K562 (cell line): ENCODE results near the gene NRSN2. TPM values are rescaled to one million over a fixed set of nuclear protein-coding genes. Genes with fewer than 3 reads are reported as not detected.

Experiments used
- ATAC-seq: fragments of 200-7000 bp; cut with Tn5 transposase; 3 replicates; pipeline ENCODE4 v1.9.1; 2020; ENCODE audit warnings: moderate library complexity
- BruUV-seq: library from RNA; stranded (reverse); fragments of 400-500 nt; replicated peaks from 2 replicates; lab custom pipeline; 2021; lab: Mats Ljungman, UMichigan
- CTCF ChIA-PET: fragments of 300-600 bp; formaldehyde crosslinking; extraction: SDS; loops from one replicate; lab custom pipeline; 2021; ENCODE audit warnings: low intra/inter-chr PET ratio; lab: Yijun Ruan, JAX
- POLR2A ChIA-PET: fragments of 300-600, 350-650 bp; sonication (Branson Sonifier 250); formaldehyde crosslinking; extraction: SDS; loops from one replicate; lab custom pipeline; 2021; ENCODE audit warnings: antibody characterized with exemption, inconsistent platforms; lab: Yijun Ruan, JAX
- DNase-seq, 4 experiments: peaks; one replicate each; pipeline versions ENCODE4 v3.0.0 to v3.0.0-alpha.2; 2011 to 2018; ENCODE audit warnings: low spot score in 3 of 4, mixed read lengths in 3 of 4; ENCODE audit errors: extremely low read depth in 1 of 4
- FAIRE-seq: peaks from 2 replicates; lab custom pipeline; 2011; peaks lifted over from hg19 to GRCh38; lab: Jason Lieb, UNC
- H2AFZ ChIP-seq: 2 replicates; pipeline ENCODE4 v1.6.0; 2011; ENCODE audit warnings: low read depth, low read length, control low read depth, inconsistent platforms
- H3K27ac ChIP-seq: fragments of 200-600 bp; 3 replicates; pipeline ENCODE4 v1.8.0; 2011; ENCODE audit warnings: low read depth, mild to moderate bottlenecking, control low read depth, inconsistent platforms, low read length, moderate library complexity, mixed read lengths; ENCODE audit errors: extremely low read depth
- H3K27me3 ChIP-seq, 2 experiments: fragments of 300-600 bp in 1 of 2; 2 replicates in 1 of 2; 3 replicates in 1 of 2; pipeline versions ENCODE4 v1.6.0 to v1.8.0; 2011; ENCODE audit warnings: inconsistent platforms in 2 of 2, low read length in 2 of 2, mild to moderate bottlenecking in 1 of 2, mixed read lengths in 1 of 2, moderate library complexity in 1 of 2; ENCODE audit not compliant: control insufficient read depth in 2 of 2, insufficient read depth in 2 of 2
- H3K36me3 ChIP-seq: fragments of 300-600 bp; 3 replicates; pipeline ENCODE4 v1.8.0; 2011; ENCODE audit warnings: mild to moderate bottlenecking, low read length, inconsistent platforms; ENCODE audit not compliant: control insufficient read depth, insufficient read depth
- H3K4me1 ChIP-seq, 2 experiments: fragments of 200-600 bp in 1 of 2; replicated peaks in 1 of 2; 2 replicates in 1 of 2; 3 replicates in 1 of 2; pipeline versions ENCODE4 v1.5.1 to v1.8.0; 2011; ENCODE audit warnings: inconsistent platforms in 2 of 2, low read length in 2 of 2, mild to moderate bottlenecking in 1 of 2, mixed read lengths in 1 of 2, moderate library complexity in 1 of 2; ENCODE audit not compliant: control insufficient read depth in 2 of 2, insufficient read depth in 2 of 2
- H3K4me2 ChIP-seq: 2 replicates; pipeline ENCODE4 v1.6.1; 2011; ENCODE audit warnings: low read length, control low read depth, inconsistent platforms, mixed read lengths; ENCODE audit not compliant: insufficient read depth
- H3K4me3 ChIP-seq: fragments of 200-600 bp; sonication (generic), shearing (Covaris generic); 2 replicates; pipeline ENCODE4 v1.5.1; 2016; ENCODE audit warnings: control low read depth, inconsistent platforms
- H3K79me2 ChIP-seq: fragments of 200-600 bp; 3 replicates; pipeline ENCODE4 v1.8.0; 2011; ENCODE audit warnings: low read length, inconsistent platforms; ENCODE audit not compliant: control insufficient read depth, insufficient read depth
- H3K9ac ChIP-seq, 2 experiments: 2 replicates each; pipeline versions ENCODE4 v1.6.0 to v1.6.1; 2011; ENCODE audit warnings: low read depth in 2 of 2, low read length in 2 of 2, control low read depth in 1 of 2, inconsistent platforms in 1 of 2, mild to moderate bottlenecking in 1 of 2, mixed read lengths in 1 of 2; ENCODE audit not compliant: insufficient read depth in 1 of 2
- H3K9me1 ChIP-seq: one replicate; pipeline ENCODE4 v1.6.0; 2011; ENCODE audit warnings: inconsistent platforms, mild to moderate bottlenecking, low read length, moderate library complexity; ENCODE audit not compliant: control insufficient read depth, insufficient read depth
- H3K9me3 ChIP-seq: replicated peaks from 2 replicates; pipeline ENCODE4 v1.5.1; 2011; ENCODE audit warnings: low read depth, low read length, inconsistent platforms; ENCODE audit not compliant: control insufficient read depth, insufficient read depth
- H4K20me1 ChIP-seq: replicated peaks from 2 replicates; pipeline ENCODE4 v1.6.1; 2011; ENCODE audit warnings: low read length, inconsistent platforms, mixed read lengths; ENCODE audit not compliant: control insufficient read depth, insufficient read depth
- ADNP ChIP-seq: fragments of 200-800 bp; sonication (Bioruptor generic); IDR thresholded peaks from 2 replicates; pipeline ENCODE4 v1.6.1; 2016; ENCODE audit warnings: missing genetic modification characterization, missing compliant biosample characterization
- C11orf30 ChIP-seq: fragments of 450-650 bp; IDR thresholded peaks from 2 replicates; pipeline ENCODE4 v1.6.1; 2016; ENCODE audit warnings: low read depth, mild to moderate bottlenecking
- CBX3 ChIP-seq, 2 experiments: IDR thresholded peaks; 1 replicate in 1 of 2; 2 replicates in 1 of 2; pipeline ENCODE4 v1.6.1; 2012; ENCODE audit warnings: inconsistent platforms in 2 of 2, low read length in 2 of 2, borderline replicate concordance in 1 of 2, control low read depth in 1 of 2
- DMBX1 ChIP-seq: fragments of 250-450 bp; sonication (Bioruptor Pico); IDR thresholded peaks from 2 replicates; pipeline ENCODE4 v1.8.0; 2022; ENCODE audit warnings: inconsistent platforms, mild to moderate bottlenecking, moderate library complexity, borderline replicate concordance
- E2F6 ChIP-seq, 2 experiments: IDR thresholded peaks; 2 replicates each; pipeline ENCODE4 v1.6.1; 2011; ENCODE audit warnings: borderline replicate concordance in 1 of 2, control low read depth in 1 of 2, low read depth in 1 of 2, low read length in 1 of 2, mild to moderate bottlenecking in 1 of 2, mixed read lengths in 1 of 2, moderate library complexity in 1 of 2; ENCODE audit not compliant: insufficient read depth in 1 of 2, insufficient read length in 1 of 2, poor library complexity in 1 of 2, severe bottlenecking in 1 of 2; ENCODE audit errors: extremely low read depth in 1 of 2
- ETV5 ChIP-seq: sonication (generic); formaldehyde crosslinking; IDR thresholded peaks from 2 replicates; pipeline ENCODE4 v1.4.0; 2020; ENCODE audit warnings: low read depth, mild to moderate bottlenecking, missing genetic modification reagents
- HIVEP1 ChIP-seq: fragments of 250-450 bp; sonication (Bioruptor Pico); IDR thresholded peaks from 2 replicates; pipeline ENCODE4 v1.4.0; 2020; ENCODE audit warnings: mild to moderate bottlenecking
- MAFF ChIP-seq: IDR thresholded peaks from 2 replicates; pipeline ENCODE4 v1.6.1; 2012; ENCODE audit warnings: low read length, improper control_type of control experiment
- MEF2D ChIP-seq: conservative IDR thresholded peaks from 2 replicates; pipeline ENCODE4 v1.6.1; 2016; ENCODE audit warnings: low read depth, missing genetic modification characterization, missing compliant biosample characterization
- MYBL2 ChIP-seq, 2 experiments: fragments of 450-650 bp in 1 of 2; sonication (generic) in 1 of 2; formaldehyde crosslinking in 1 of 2; IDR thresholded peaks; 2 replicates each; pipeline versions ENCODE4 v1.6.1 to v1.8.1; 2017 to 2022; ENCODE audit warnings: borderline replicate concordance in 1 of 2, inconsistent platforms in 1 of 2, low read depth in 1 of 2, mild to moderate bottlenecking in 1 of 2, missing genetic modification reagents in 1 of 2, moderate library complexity in 1 of 2
- NCOR1 ChIP-seq: fragments of 450-650 bp; IDR thresholded peaks from 2 replicates; pipeline ENCODE4 v1.6.1; 2016; ENCODE audit warnings: mild to moderate bottlenecking, moderate library complexity
- NFATC3 ChIP-seq: fragments of 450-650 bp; IDR thresholded peaks from 2 replicates; pipeline ENCODE4 v1.6.1; 2017; ENCODE audit warnings: mild to moderate bottlenecking
- NR1H2 ChIP-seq: sonication (generic); formaldehyde crosslinking; IDR thresholded peaks from 2 replicates; pipeline ENCODE4 v1.4.0; 2020; ENCODE audit warnings: mild to moderate bottlenecking, missing genetic modification reagents
- ZNF184 ChIP-seq: sonication (generic); formaldehyde crosslinking; IDR thresholded peaks from 2 replicates; pipeline ENCODE4 v1.5.0; 2020; ENCODE audit warnings: missing genetic modification reagents
- ZNF263 ChIP-seq: sonication (generic); formaldehyde crosslinking; IDR thresholded peaks from 2 replicates; pipeline ENCODE4 v1.8.0; 2022; ENCODE audit warnings: mild to moderate bottlenecking, missing genetic modification reagents, borderline replicate concordance
- ZNF592 ChIP-seq: fragments of 450-650 bp; IDR thresholded peaks from 2 replicates; pipeline ENCODE4 v1.6.1; 2017; ENCODE audit warnings: antibody characterized with exemption, mild to moderate bottlenecking
- ZNF76 ChIP-seq: fragments of 250-450 bp; sonication (Bioruptor Pico); IDR thresholded peaks from 2 replicates; pipeline ENCODE4 v1.4.0; 2020; ENCODE audit warnings: mild to moderate bottlenecking, moderate library complexity, borderline replicate concordance
- WGBS: fragments of 100-300 bp; shearing (Covaris generic); methylation state at CpG from one replicate; pipeline ENCODE4 v1.1.6; 2016; ENCODE audit warnings: low coverage, mixed read lengths; ENCODE audit not compliant: insufficient coverage; ENCODE audit errors: missing lambda C conversion rate; 5-methylcytosine and 5-hydroxymethylcytosine counted together
- in situ Hi-C: fragments of 300-500 bp; cut with MboI; formaldehyde crosslinking; loops from 4 replicates; pipeline ENCODE4 v1.15.0; 2018; ENCODE audit warnings: inconsistent platforms, mixed read lengths
- intact Hi-C: fragments of 100-400 bp; cut with micrococcal nuclease; formaldehyde crosslinking; loops from 2 replicates; pipeline ENCODE4 v1.14.2; 2022
- polyA plus RNA-seq, 8 experiments: library from polyadenylated mRNA; depleted of rRNA in 4 of 8; stranded (reverse) in 5 of 8; unstranded in 3 of 8; fragments of >200 nt; fragmentation: Nextera tagmentation in 2 of 8; fragmentation: Illumina TruSeq in 1 of 8; extraction: Ambion mirVana in 2 of 8; extraction: Trizol in 1 of 8; gene quantifications; 2 replicates each; pipeline versions ENCODE4 v1.2.1 to v1.2.3, GENCODE V29; 2011 to 2014; ENCODE audit warnings: inconsistent platforms in 1 of 8, missing spikeins in 1 of 8
- total RNA-seq, 7 experiments: library from RNA; depleted of rRNA in 6 of 7; stranded (reverse); fragments of >200 nt in 6 of 7; fragmentation: Illumina TruSeq in 2 of 7; extraction: Trizol in 2 of 7; gene quantifications; 2 replicates each; pipeline versions ENCODE4 v1.2.1 to v1.2.3, GENCODE V29; 2011 to 2021; ENCODE audit warnings: low replicate concordance in 1 of 7

NRSN2 gene
- total and polyA plus RNA-seq, 9 of the 15 experiments (the other 6 are each of a cell fraction or from before 2014, with no cell fraction given): 7.5 to 29.7 (median 11.1) TPM

DNA sequence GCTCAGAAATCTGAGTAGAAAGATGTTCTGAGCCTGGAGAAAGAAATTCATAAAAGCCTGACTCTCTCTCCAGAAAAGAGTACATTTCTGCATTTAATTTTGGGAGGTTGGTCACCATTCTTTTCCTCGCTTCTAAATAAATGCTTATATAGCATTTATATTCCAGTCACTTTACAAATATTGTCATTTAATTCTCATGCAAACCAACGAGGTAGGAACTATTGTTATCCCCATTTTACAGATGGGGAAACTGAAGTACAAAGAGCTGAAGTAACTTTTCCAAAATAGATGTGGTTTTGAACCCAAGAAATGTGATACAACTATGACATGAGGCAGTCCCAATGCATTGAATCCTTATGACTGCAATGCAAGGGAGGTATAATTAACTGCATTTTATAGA, 29.2 kb downstream of the NRSN2 start (continued):
- TF ChIP-seq ETV5 (CRISPR knock-in tag): no peak
- TF ChIP-seq CBX3 (IDR thresholded peaks at IDR 0.05; ENCODE audit: borderline replicate concordance in 1 of 2, low read length in 2 of 2): peak in 1 of 2 experiments; percentile 22; a peak in 1 of 3 replicates
- 0 out of 2 replicates have a peak, but pooled peaks have one; percentile 25 for TF ChIP-seq NFATC3
- no peak for TF ChIP-seq ZNF76 (CRISPR knock-in tag)
- peak; percentile 88 for TF ChIP-seq C11orf30
- TF ChIP-seq MEF2D (tag): no peak
- peak; percentile 92 for TF ChIP-seq ADNP (tag)
- no peak for TF ChIP-seq ZNF184 (CRISPR knock-in tag)
- no peak for TF ChIP-seq HIVEP1
- TF ChIP-seq MAFF: 0 out of 2 replicates have a peak, but pooled peaks have one; percentile 44

GRCh38 chr20:376750-377149, 29.8 kb downstream of the NRSN2 start:
- H3K9me3 ChIP-seq: no peaks in the 10 kb centered on the region
- peak overlapping the region; percentile 99 for H3K27ac ChIP-seq
- ChIA-PET POLR2A (interaction anchor here (0.6 to 1.4 kb wide), 2 partner anchors 10 to 29 kb away, joined by 3 read pairs; partner anchors contain the start of gene NRSN2), CTCF (no interaction called here)
- DNase-seq (no peak), ATAC-seq (no peak), FAIRE-seq (no peak)
- no peaks in the 10 kb centered on the region for H4K20me1 ChIP-seq
- H3K36me3 ChIP-seq: no peaks in the 10 kb centered on the region; the same call in 2 of the 3 replicates
- H3K9ac ChIP-seq: peak overlapping the region in 1 of 2 experiments; percentile 68; a peak in 1 of 4 replicates
- 50% methylated on average over 2 of the region's 2 CpGs for WGBS
- no peak overlapping the region for H3K4me3 ChIP-seq
- H3K4me2 ChIP-seq: no peak overlapping the region
- in situ Hi-C loops: no loop called here
- intact Hi-C loops: no loop called here
- H3K79me2 ChIP-seq: peaks cover 33% of the 10 kb centered on the region
- H3K9me1 ChIP-seq: no peaks in the 10 kb centered on the region
- H2AFZ ChIP-seq: no peak overlapping the region
- H3K27me3 ChIP-seq: no peaks in the 10 kb centered on the region
- no TSS peak for BruUV-seq
- peaks cover 51 to 55% of the 10 kb centered on the region in 2 experiments for H3K4me1 ChIP-seq
- no peak for TF ChIP-seq MYBL2 (IDR thresholded peaks at IDR 0.05; ENCODE audit: low read depth)
- TF ChIP-seq MYBL2 (CRISPR knock-in tag; IDR thresholded peaks at IDR 0.05; ENCODE audit: borderline replicate concordance): no peak
- no peak for TF ChIP-seq ZNF263
- no peak for TF ChIP-seq NR1H2
- no peak for TF ChIP-seq E2F6 (IDR thresholded peaks at IDR 0.05; ENCODE audit: borderline replicate concordance in 1 of 2, extremely low read depth in 1 of 2, insufficient read depth in 1 of 2, insufficient read length in 1 of 2, low read depth in 1 of 2, low read length in 1 of 2, poor library complexity in 1 of 2, severe bottlenecking in 1 of 2)
- TF ChIP-seq DMBX1: peak; percentile 47; the same call in 1 of the 2 replicates
- TF ChIP-seq NCOR1: no peak
- TF ChIP-seq ZNF592: peak; percentile 43; the same call in 1 of the 2 replicates
